A549 treated with DMSO at 1 μM for 4 hours (cell line): ENCODE measurements around the gene TLCD5. TPM values are rescaled to one million over a fixed set of nuclear protein-coding genes. Genes with fewer than 3 reads are reported as not detected.

Source experiments
- total RNA-seq: library from RNA; stranded (reverse); fragments of 200-300 nt; extraction: Qiagen RNA extraction; gene quantifications from 5 replicates; pipeline ENCODE4 v1.2.3, GENCODE V29; 2022; ENCODE audit warnings: low read depth

TLCD5 gene
- 5.7 to 7.9 TPM (median 7.6 TPM) in 5 replicates for total RNA-seq

DNA sequence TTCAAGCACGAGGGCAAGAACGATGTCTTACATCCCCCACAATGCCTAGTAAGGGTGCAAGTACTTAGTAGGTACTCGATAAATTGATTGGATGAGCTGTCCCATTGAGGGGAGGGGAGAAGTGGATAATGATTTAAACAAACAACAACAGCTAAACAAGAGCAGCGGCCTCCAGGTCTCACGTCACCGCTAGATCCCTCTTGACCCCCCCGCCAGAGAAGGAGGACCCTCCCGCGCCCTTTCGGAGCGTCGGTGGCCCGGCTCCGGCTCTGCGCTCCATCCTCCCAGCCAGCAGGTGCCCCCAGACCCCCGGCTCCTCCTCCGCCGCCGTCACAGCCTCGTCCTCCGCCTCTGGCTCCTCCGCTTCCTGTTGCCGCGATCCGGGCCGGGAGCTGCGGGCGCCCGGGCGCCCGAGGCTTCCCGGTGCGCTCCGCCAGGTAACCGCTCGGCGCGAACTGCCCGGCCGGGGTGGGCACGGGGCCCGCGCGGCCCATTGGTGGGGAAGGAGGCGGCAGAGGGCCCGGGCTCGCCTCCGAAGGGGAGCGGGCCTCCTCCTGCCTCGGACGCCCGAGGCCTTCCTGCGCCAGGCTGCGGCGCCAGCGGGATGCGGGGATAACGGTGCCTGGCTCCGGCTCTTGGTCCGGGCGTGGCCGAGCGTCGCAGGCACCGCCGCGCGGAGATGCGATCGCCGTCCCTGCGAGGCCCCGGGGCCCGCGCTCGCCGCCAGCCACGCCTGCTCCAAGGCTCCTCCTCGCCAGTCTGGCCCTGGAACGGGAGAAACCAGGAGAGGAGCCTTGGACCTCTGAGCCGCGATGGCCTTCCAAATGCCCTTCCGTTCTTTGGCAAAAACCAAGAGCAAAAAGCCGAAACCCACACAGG, at the start of gene TLCD5:
TSS of gene TLCD5 (plus strand) at position 368 of the 879 bp plus-strand sequence. CDS start 2,143 bp downstream, outside the sequence.

GRCh38 chr11:120335908-120336640, 11.0 kb downstream of the TLCD5 start, which contains the start of gene ARHGEF12:
Gene ARHGEF12, plus strand, starts transcription at chr11:120336413. Its CDS starts 831 bp downstream, at chr11:120337244.

Other genes with a start within 250 kb of the TLCD5 start
- gene TRIM29, start 187.2 kb upstream of the TLCD5 start, total RNA-seq: 5.0 to 6.7 TPM (median 5.6 TPM) in 5 replicates
- 8.6 to 12.3 TPM (median 10.2 TPM) in 5 replicates for gene OAF, start 114.3 kb upstream of the TLCD5 start, total RNA-seq
- not detected in 5 replicates for gene POU2F3, start 85.2 kb upstream of the TLCD5 start, total RNA-seq
- 14.1 to 20.6 TPM (median 19.3 TPM) in 5 replicates for gene ARHGEF12, start 11.1 kb downstream of the TLCD5 start, total RNA-seq
- gene GRIK4, start 186.4 kb downstream of the TLCD5 start, total RNA-seq: 0.02 TPM in 2 of 5 replicates, not detected in the others